H1 (cell line): ENCODE measurements around the gene YTHDC2. TPM values are rescaled to one million over a fixed set of nuclear protein-coding genes. Genes with fewer than 3 reads are reported as not detected.

Experiments
- CTCF ChIA-PET: fragments of 300-600 bp; sonication (Branson Sonifier 250); formaldehyde crosslinking; loops from one replicate; lab custom pipeline; 2021; ENCODE audit not compliant: partially characterized antibody; lab: Charles Lee
- POLR2A ChIA-PET: fragments of 300-600 bp; sonication (Branson Sonifier 250); formaldehyde crosslinking; loops from one replicate; lab custom pipeline; 2021; ENCODE audit warnings: inconsistent platforms; ENCODE audit not compliant: partially characterized antibody; lab: Charles Lee
- DNase-seq, 2 experiments: peaks; one replicate each; pipeline versions ENCODE4 v3.0.0 to v3.0.0-alpha.2; 2010 to 2022; ENCODE audit warnings: low spot score in 2 of 2, low read depth in 1 of 2, mixed read lengths in 1 of 2
- FAIRE-seq: peaks from 2 replicates; lab custom pipeline; 2011; peaks lifted over from hg19 to GRCh38; lab: Jason Lieb, UNC
- H2AFZ ChIP-seq: 2 replicates; pipeline ENCODE4 v1.8.1; 2012; ENCODE audit warnings: low read length, inconsistent platforms
- H2AK5ac ChIP-seq: 2 replicates; pipeline ENCODE4 v1.6.1; 2013; ENCODE audit warnings: low read depth, low read length
- H2BK120ac ChIP-seq: replicated peaks from 2 replicates; pipeline ENCODE3; 2013; ENCODE audit warnings: low read depth, low read length, inconsistent platforms
- H2BK12ac ChIP-seq: 2 replicates; pipeline ENCODE4 v1.6.1; 2013; ENCODE audit warnings: low read depth, low read length
- H2BK15ac ChIP-seq: 2 replicates; pipeline ENCODE4 v1.6.1; 2013; ENCODE audit warnings: low read length
- H2BK20ac ChIP-seq: 2 replicates; pipeline ENCODE4 v1.6.1; 2013; ENCODE audit warnings: low read length
- H2BK5ac ChIP-seq: 2 replicates; pipeline ENCODE4 v1.6.1; 2013; ENCODE audit warnings: low read depth, low read length
- H3K14ac ChIP-seq: 2 replicates; pipeline ENCODE4 v1.6.1; 2013; ENCODE audit warnings: inconsistent platforms; ENCODE audit not compliant: insufficient read length
- H3K18ac ChIP-seq: 2 replicates; pipeline ENCODE4 v1.6.1; 2013; ENCODE audit warnings: low read length; ENCODE audit errors: extremely low read depth
- H3K23ac ChIP-seq: 2 replicates; pipeline ENCODE4 v1.6.1; 2013; ENCODE audit warnings: inconsistent platforms; ENCODE audit not compliant: insufficient read length
- H3K23me2 ChIP-seq: 2 replicates; pipeline ENCODE4 v1.6.1; 2013; ENCODE audit warnings: low read depth, low read length
- H3K27ac ChIP-seq: 2 replicates; pipeline ENCODE4 v1.6.1; 2011; ENCODE audit warnings: low read depth, low read length, inconsistent platforms
- H3K27me3 ChIP-seq, 4 experiments: replicated peaks in 1 of 4; 1 replicate in 1 of 4; 2 replicates in 3 of 4; pipeline versions ENCODE4 v1.6.1 to v1.8.1; 2011 to 2013; ENCODE audit warnings: low read length in 3 of 4, mild to moderate bottlenecking in 3 of 4, inconsistent platforms in 2 of 4, mixed read lengths in 2 of 4, moderate library complexity in 1 of 4; ENCODE audit not compliant: control insufficient read depth in 3 of 4, insufficient read depth in 3 of 4; ENCODE audit errors: extremely low read depth in 1 of 4
- H3K36me3 ChIP-seq, 4 experiments: 2 replicates each; pipeline versions ENCODE4 v1.6.1 to v1.8.1; 2011 to 2013; ENCODE audit warnings: mild to moderate bottlenecking in 4 of 4, low read length in 3 of 4, moderate library complexity in 2 of 4, control low read depth in 1 of 4, inconsistent platforms in 1 of 4; ENCODE audit not compliant: insufficient read depth in 4 of 4, control insufficient read depth in 2 of 4
- H3K4ac ChIP-seq: replicated peaks from 2 replicates; pipeline ENCODE3; 2013; ENCODE audit warnings: low read length, low read depth, mixed read lengths, inconsistent platforms; ENCODE audit not compliant: insufficient read length
- H3K4me1 ChIP-seq, 4 experiments: replicated peaks in 1 of 4; 1 replicate in 1 of 4; 2 replicates in 3 of 4; pipeline versions ENCODE4 v1.6.1 to v1.8.1; 2011 to 2013; ENCODE audit warnings: low read length in 3 of 4, inconsistent platforms in 2 of 4, mixed read lengths in 1 of 4; ENCODE audit not compliant: insufficient read depth in 4 of 4, control insufficient read depth in 3 of 4
- H3K4me2 ChIP-seq, 2 experiments: 2 replicates each; pipeline versions ENCODE4 v1.6.1 to v1.8.1; 2011 to 2013; ENCODE audit warnings: low read depth in 2 of 2, low read length in 2 of 2, control low read depth in 1 of 2, inconsistent platforms in 1 of 2, mild to moderate bottlenecking in 1 of 2; ENCODE audit not compliant: insufficient read depth in 1 of 2
- H3K4me3 ChIP-seq, 4 experiments: fragments of 200-600, 300-600 bp in 1 of 4; sonication (generic), shearing (Covaris generic), sonication (Bioruptor Twin) in 1 of 4; 2 replicates each; pipeline versions ENCODE4 v1.5.1 to v1.8.1; 2011 to 2016; ENCODE audit warnings: low read length in 4 of 4, low read depth in 3 of 4, control low read depth in 2 of 4, inconsistent platforms in 2 of 4, mild to moderate bottlenecking in 2 of 4, mixed read lengths in 1 of 4, moderate library complexity in 1 of 4; ENCODE audit not compliant: insufficient read depth in 2 of 4; ENCODE audit errors: extremely low read depth in 1 of 4
- H3K56ac ChIP-seq: replicated peaks from 2 replicates; pipeline ENCODE3; 2013; ENCODE audit warnings: low read depth, mild to moderate bottlenecking, mixed read lengths, low read length, inconsistent platforms; ENCODE audit not compliant: insufficient read length
- H3K79me1 ChIP-seq: 2 replicates; pipeline ENCODE4 v1.6.1; 2013; ENCODE audit warnings: low read depth, low read length, control low read depth
- H3K79me2 ChIP-seq, 2 experiments: 2 replicates each; pipeline versions ENCODE4 v1.6.1 to v1.8.1; 2012 to 2013; ENCODE audit warnings: low read length in 2 of 2, mild to moderate bottlenecking in 2 of 2, inconsistent platforms in 1 of 2; ENCODE audit not compliant: insufficient read depth in 2 of 2, control insufficient read depth in 1 of 2
- H3K9ac ChIP-seq, 4 experiments: replicated peaks in 1 of 4; 1 replicate in 1 of 4; 2 replicates in 3 of 4; pipeline versions ENCODE4 v1.6.1 to v1.8.1; 2011 to 2013; ENCODE audit warnings: low read depth in 3 of 4, low read length in 3 of 4, control low read depth in 2 of 4, mild to moderate bottlenecking in 2 of 4, moderate library complexity in 2 of 4, inconsistent platforms in 1 of 4; ENCODE audit errors: extremely low read depth in 1 of 4
- H3K9me3 ChIP-seq, 2 experiments: 2 replicates each; pipeline versions ENCODE4 v1.6.1 to v1.8.1; 2012 to 2013; ENCODE audit warnings: mild to moderate bottlenecking in 2 of 2, moderate library complexity in 2 of 2, control low read depth in 1 of 2, inconsistent platforms in 1 of 2, low read depth in 1 of 2, low read length in 1 of 2, mixed read lengths in 1 of 2; ENCODE audit not compliant: insufficient read depth in 2 of 2
- H4K20me1 ChIP-seq, 2 experiments: replicated peaks in 1 of 2; 2 replicates each; pipeline versions ENCODE3 to v1.8.1; 2011 to 2013; ENCODE audit warnings: inconsistent platforms in 2 of 2, low read length in 2 of 2, mild to moderate bottlenecking in 1 of 2; ENCODE audit not compliant: insufficient read depth in 2 of 2, control insufficient read depth in 1 of 2
- H4K5ac ChIP-seq: 2 replicates; pipeline ENCODE4 v1.6.1; 2013; ENCODE audit warnings: low read length, low read depth, mixed read lengths, inconsistent platforms; ENCODE audit not compliant: insufficient read length
- H4K8ac ChIP-seq: 2 replicates; pipeline ENCODE4 v1.8.0; 2013; ENCODE audit warnings: mild to moderate bottlenecking, moderate library complexity, low read length, inconsistent platforms; ENCODE audit not compliant: insufficient read depth; ENCODE audit errors: extremely low read depth
- H4K91ac ChIP-seq: replicated peaks from 2 replicates; pipeline ENCODE3; 2013; ENCODE audit warnings: low read length, mixed read lengths, inconsistent platforms; ENCODE audit not compliant: insufficient read length
- CEBPB ChIP-seq: IDR thresholded peaks from 2 replicates; pipeline ENCODE4 v1.6.1; 2012; ENCODE audit warnings: low read depth, low read length
- CHD1 ChIP-seq: IDR thresholded peaks from 2 replicates; pipeline ENCODE4 v1.6.1; 2012; ENCODE audit warnings: low read depth, low read length, improper control_type of control experiment
- EP300 ChIP-seq, 2 experiments: IDR thresholded peaks; 1 replicate in 1 of 2; 2 replicates in 1 of 2; pipeline ENCODE4 v1.6.1; 2011 to 2012; ENCODE audit warnings: low read depth in 2 of 2, low read length in 2 of 2, mild to moderate bottlenecking in 2 of 2, borderline replicate concordance in 1 of 2, inconsistent platforms in 1 of 2, moderate library complexity in 1 of 2
- GTF2F1 ChIP-seq: IDR thresholded peaks from 2 replicates; pipeline ENCODE4 v1.6.1; 2012; ENCODE audit warnings: low read depth, low read length, improper control_type of control experiment, borderline replicate concordance
- TAF1 ChIP-seq: IDR thresholded peaks from 2 replicates; pipeline ENCODE4 v1.6.1; 2011; ENCODE audit warnings: mild to moderate bottlenecking, low read depth, low read length
- TAF7 ChIP-seq: optimal IDR thresholded peaks from 2 replicates; pipeline ENCODE3; 2011; ENCODE audit warnings: low read depth, mild to moderate bottlenecking, inconsistent platforms, low read length, moderate library complexity, borderline replicate concordance
- WGBS, 2 experiments: shearing (Covaris generic) in 1 of 2; methylation state at CpG; one replicate each; pipeline versions ENCODE4 v1.1.6 to v1.1.7; 2013 to 2015; ENCODE audit warnings: low lambda C conversion rate in 2 of 2, mixed read lengths in 2 of 2, inconsistent platforms in 1 of 2, low coverage in 1 of 2, missing lambda C conversion rate in 1 of 2; ENCODE audit not compliant: insufficient replicate concordance in 2 of 2, insufficient coverage in 1 of 2, insufficient read length in 1 of 2; ENCODE audit errors: extremely low coverage in 1 of 2, missing lambda C conversion rate in 1 of 2; 5-methylcytosine and 5-hydroxymethylcytosine counted together
- polyA plus RNA-seq, 7 experiments: library from polyadenylated mRNA; depleted of rRNA in 3 of 7; stranded (reverse) in 5 of 7; unstranded in 2 of 7; fragments of >200 nt in 5 of 7; fragments of 200-250 nt in 2 of 7; gene quantifications; 1 replicate in 5 of 7; 2 replicates in 1 of 7; 4 replicates in 1 of 7; pipeline versions ENCODE4 v1.2.1 to v1.2.3, GENCODE V29; 2011 to 2013; ENCODE audit warnings: missing spikeins in 2 of 7, mixed read lengths in 2 of 7
- total RNA-seq: library from RNA; stranded (reverse); fragmentation: NEBNext Ultra II Directional; extraction: Animal tissue kit (Norgen Biotek cat#: 25700); gene quantifications from 2 replicates; pipeline ENCODE4 v1.2.1, GENCODE V29; 2021

The YTHDC2 gene
- total and polyA plus RNA-seq, 2 of the 8 experiments (the other 6 are each of a cell fraction or from before 2014, with no cell fraction given) = 4.3 to 20.1 TPM

DNA sequence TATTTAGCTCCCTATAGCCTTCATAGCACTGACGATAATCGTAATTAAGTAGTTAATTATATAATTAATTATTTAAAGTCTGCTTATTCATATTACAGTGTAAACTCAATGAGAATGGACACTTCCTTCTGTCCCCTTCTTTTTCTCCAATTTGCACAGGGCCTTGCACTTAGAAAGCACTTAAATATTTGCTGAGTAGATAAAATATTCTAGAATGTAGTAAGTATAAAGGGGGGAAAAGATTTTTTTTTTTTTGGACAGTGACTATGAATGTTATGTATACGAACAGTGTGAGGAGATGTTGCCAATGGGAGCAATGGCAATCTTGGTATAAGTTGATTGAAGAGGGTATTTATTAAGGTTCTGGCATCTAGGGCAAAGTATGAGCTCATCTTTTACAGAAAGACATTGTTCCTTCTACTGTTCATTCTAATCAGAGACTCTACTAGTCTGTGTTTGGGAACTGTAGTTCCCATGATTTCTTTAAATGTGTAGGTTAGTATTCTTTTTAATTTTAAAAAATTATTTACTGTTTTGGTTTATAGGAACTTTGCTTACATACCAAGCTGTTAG lies 49.4 kb downstream of the YTHDC2 start:
- Histone ChIP-seq H3K79me2 (no peaks in the 10 kb centered on the region), H3K4ac (no peak overlapping the region), H3K27ac (no peak overlapping the region), H3K4me2 (no peak overlapping the region), H2BK20ac (no peak overlapping the region), H3K23me2 (no peaks in the 10 kb centered on the region), H3K4me1 (no peaks in the 10 kb centered on the region), H3K14ac (no peak overlapping the region), H2BK12ac (no peak overlapping the region), H3K9me3 (no peaks in the 10 kb centered on the region), H3K36me3 (peaks cover 0 to 25% (median 2%) of the 10 kb centered on the region in 4 experiments; a peak in 5 of 8 replicates), H2AK5ac (no peak overlapping the region), H4K8ac (no peak overlapping the region), H3K4me3 (no peak overlapping the region), H2BK15ac (no peak overlapping the region), H2BK5ac (no peak overlapping the region), H3K23ac (no peak overlapping the region), H3K79me1 (no peaks in the 10 kb centered on the region), H3K27me3 (no peaks in the 10 kb centered on the region), H3K9ac (no peak overlapping the region), H4K20me1 (no peaks in the 10 kb centered on the region), H2BK120ac (no peak overlapping the region), H2AFZ (no peak overlapping the region), H3K18ac (no peak overlapping the region), H4K5ac (no peak overlapping the region), H3K56ac (no peak overlapping the region), H4K91ac (no peak overlapping the region)
- 91% methylated on average over 3 of the region's 3 CpGs; no CpG with 5 or more reads in 1 of the 2 experiments for WGBS, 2 experiments
- ChIA-PET CTCF (interaction anchor here (1.0 kb wide), 1 partner anchor 228 kb away, joined by 3 read pairs; no protein-coding TSS in a partner anchor), POLR2A (interaction anchor here (0.7 kb wide), 1 partner anchor 522 kb away, joined by 3 read pairs; no protein-coding TSS in a partner anchor)
- no peak for TF ChIP-seq EP300 (IDR thresholded peaks at IDR 0.05; ENCODE audit: borderline replicate concordance in 1 of 2, low read depth in 2 of 2, low read length in 2 of 2)
- TF ChIP-seq CEBPB = no peak
- TF ChIP-seq CHD1 = no peak
- no peak for TF ChIP-seq TAF7
- TF ChIP-seq GTF2F1 = no peak
- no peak for TF ChIP-seq TAF1
- FAIRE-seq (no peak), DNase-seq (no peak)
